GM23338 (cell line): Measurements from ENCODE around the gene LMO1.

Source experiments
- CREB1 ChIP-seq: fragments of 250-450 bp; sonication (Bioruptor Pico); IDR thresholded peaks from 2 replicates; pipeline ENCODE4 v1.5.0; 2020; ENCODE audit warnings: low read depth, mild to moderate bottlenecking, moderate library complexity
- CTCF ChIP-seq, 2 experiments: fragments of 200-600 bp in 1 of 2; sonication (generic) in 1 of 2; conservative IDR thresholded peaks; 2 replicates each; pipeline versions ENCODE4 v1.5.1 to v1.6.1; 2016 to 2017; ENCODE audit warnings: antibody characterized with exemption in 2 of 2, low read depth in 2 of 2, mild to moderate bottlenecking in 2 of 2, moderate library complexity in 1 of 2
- ETS1 ChIP-seq: IDR thresholded peaks from 2 replicates; pipeline ENCODE4 v1.6.1; 2016; ENCODE audit warnings: antibody characterized with exemption
- EZH2 ChIP-seq: fragments of 200-600 bp; sonication (generic); IDR thresholded peaks from one replicate; pipeline ENCODE4 v1.8.0; 2017; ENCODE audit warnings: antibody characterized with exemption, mild to moderate bottlenecking, low read depth; ENCODE audit not compliant: unreplicated experiment
- EZH2phosphoT487 ChIP-seq: fragments of 200-600 bp; sonication (generic); IDR thresholded peaks from one replicate; pipeline ENCODE4 v1.8.1; 2018; ENCODE audit warnings: antibody characterized with exemption; ENCODE audit not compliant: unreplicated experiment
- JUNB ChIP-seq: IDR thresholded peaks from one replicate; pipeline ENCODE4 v1.6.1; 2016; ENCODE audit warnings: antibody characterized with exemption; ENCODE audit not compliant: unreplicated experiment
- POLR2AphosphoS5 ChIP-seq: IDR thresholded peaks from 2 replicates; pipeline ENCODE4 v1.6.1; 2016; ENCODE audit warnings: antibody characterized with exemption, low read depth
- ZNF114 ChIP-seq: fragments of 250-450 bp; sonication (Bioruptor Pico); IDR thresholded peaks from 2 replicates; pipeline ENCODE4 v1.5.0; 2020; ENCODE audit warnings: mild to moderate bottlenecking, moderate library complexity
- ZNF331 ChIP-seq: fragments of 250-450 bp; sonication (Bioruptor Pico); IDR thresholded peaks from 2 replicates; pipeline ENCODE4 v1.5.0; 2020; ENCODE audit warnings: low read depth, mild to moderate bottlenecking, moderate library complexity
- TF ChIP-seq, protein P1 (sequence below): IDR thresholded peaks from one replicate; pipeline ENCODE4 v1.6.1; 2018; ENCODE audit warnings: antibody characterized with exemption; ENCODE audit not compliant: unreplicated experiment

GRCh38 chr11:8243458-8243857 lies 20.2 kb downstream of the LMO1 start:
- TF ChIP-seq CTCF (conservative IDR thresholded peaks at IDR 0.05; ENCODE audit: low read depth in 2 of 2) (no peak), EZH2 (no peak), EZH2phosphoT487 (no peak), CREB1 (CRISPR knock-in tag) (no peak), POLR2AphosphoS5 (no peak), JUNB (no peak), ETS1 (no peak), ZNF114 (CRISPR knock-in tag) (no peak), ZNF331 (CRISPR knock-in tag) (no peak)
- TF ChIP-seq, protein P1, sequence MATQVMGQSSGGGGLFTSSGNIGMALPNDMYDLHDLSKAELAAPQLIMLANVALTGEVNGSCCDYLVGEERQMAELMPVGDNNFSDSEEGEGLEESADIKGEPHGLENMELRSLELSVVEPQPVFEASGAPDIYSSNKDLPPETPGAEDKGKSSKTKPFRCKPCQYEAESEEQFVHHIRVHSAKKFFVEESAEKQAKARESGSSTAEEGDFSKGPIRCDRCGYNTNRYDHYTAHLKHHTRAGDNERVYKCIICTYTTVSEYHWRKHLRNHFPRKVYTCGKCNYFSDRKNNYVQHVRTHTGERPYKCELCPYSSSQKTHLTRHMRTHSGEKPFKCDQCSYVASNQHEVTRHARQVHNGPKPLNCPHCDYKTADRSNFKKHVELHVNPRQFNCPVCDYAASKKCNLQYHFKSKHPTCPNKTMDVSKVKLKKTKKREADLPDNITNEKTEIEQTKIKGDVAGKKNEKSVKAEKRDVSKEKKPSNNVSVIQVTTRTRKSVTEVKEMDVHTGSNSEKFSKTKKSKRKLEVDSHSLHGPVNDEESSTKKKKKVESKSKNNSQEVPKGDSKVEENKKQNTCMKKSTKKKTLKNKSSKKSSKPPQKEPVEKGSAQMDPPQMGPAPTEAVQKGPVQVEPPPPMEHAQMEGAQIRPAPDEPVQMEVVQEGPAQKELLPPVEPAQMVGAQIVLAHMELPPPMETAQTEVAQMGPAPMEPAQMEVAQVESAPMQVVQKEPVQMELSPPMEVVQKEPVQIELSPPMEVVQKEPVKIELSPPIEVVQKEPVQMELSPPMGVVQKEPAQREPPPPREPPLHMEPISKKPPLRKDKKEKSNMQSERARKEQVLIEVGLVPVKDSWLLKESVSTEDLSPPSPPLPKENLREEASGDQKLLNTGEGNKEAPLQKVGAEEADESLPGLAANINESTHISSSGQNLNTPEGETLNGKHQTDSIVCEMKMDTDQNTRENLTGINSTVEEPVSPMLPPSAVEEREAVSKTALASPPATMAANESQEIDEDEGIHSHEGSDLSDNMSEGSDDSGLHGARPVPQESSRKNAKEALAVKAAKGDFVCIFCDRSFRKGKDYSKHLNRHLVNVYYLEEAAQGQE: no peak
